ENCODE measurements around the gene OR10K1.

Gene OR10K1

GRCh38 chr1:158445376-158445775 lies 16.3 kb upstream of the OR10K1 start:
- H2BK5ac ChIP-seq (ENCODE audit: low read depth, low read length, poor library complexity, severe bottlenecking) = no peak overlapping the region
- H3K9me3 ChIP-seq (ENCODE audit: control insufficient read depth, low read length) = no peaks in the 10 kb centered on the region
- DNase-seq = no peak
- no peak overlapping the region for H2BK12ac ChIP-seq (ENCODE audit: low read length in 2 of 2)
- no peak overlapping the region for H3K18ac ChIP-seq (ENCODE audit: low read depth in 1 of 2, low read length in 2 of 2)
- H3K4me3 ChIP-seq (ENCODE audit: insufficient read depth in 1 of 2, low read depth in 1 of 2, low read length in 2 of 2) = no peak overlapping the region
- H3K14ac ChIP-seq (ENCODE audit: low read length in 2 of 2) = no peak overlapping the region
- no peak overlapping the region for H3K4ac ChIP-seq (ENCODE audit: low read depth in 1 of 2, low read length in 2 of 2)
- H3K79me1 ChIP-seq (replicated peaks; ENCODE audit: low read length, poor library complexity, severe bottlenecking) = no peaks in the 10 kb centered on the region
- 69% methylated on average over 4 of the region's 4 CpGs for WGBS
- H4K91ac ChIP-seq (ENCODE audit: low read length) = no peak overlapping the region
- no peaks in the 10 kb centered on the region for H3K36me3 ChIP-seq (ENCODE audit: control insufficient read depth in 1 of 2, insufficient read depth in 2 of 2, low read depth in 1 of 2, low read length in 2 of 2)
- no peak overlapping the region for H2AFZ ChIP-seq (ENCODE audit: low read depth, low read length)
- H3K27ac ChIP-seq (ENCODE audit: low read length, poor library complexity, severe bottlenecking) = no peak overlapping the region
- no peak overlapping the region for H2BK15ac ChIP-seq (ENCODE audit: low read depth, poor library complexity, severe bottlenecking)
- H3K9ac ChIP-seq (ENCODE audit: low read length) = no peak overlapping the region
- H2BK120ac ChIP-seq (ENCODE audit: low read depth, low read length) = no peak overlapping the region
- H3K23ac ChIP-seq (ENCODE audit: low read length in 2 of 2) = no peak overlapping the region
- no peaks in the 10 kb centered on the region for H3K4me1 ChIP-seq (ENCODE audit: control insufficient read depth, insufficient read depth, low read depth, low read length)
- H2AK5ac ChIP-seq (ENCODE audit: low read length, severe bottlenecking) = no peak overlapping the region
- H3K27me3 ChIP-seq (ENCODE audit: control insufficient read depth in 1 of 2, insufficient read depth in 1 of 2, low read length in 2 of 2) = no peaks in the 10 kb centered on the region
- H4K8ac ChIP-seq (ENCODE audit: low read length) = no peak overlapping the region
- no peak overlapping the region for H3K4me2 ChIP-seq (ENCODE audit: low read length, poor library complexity, severe bottlenecking)

- Histone ChIP-seq H3K14ac (ENCODE audit: low read length in 2 of 2) (no peak overlapping the region), H2BK5ac (ENCODE audit: low read depth, low read length, poor library complexity, severe bottlenecking) (no peak overlapping the region), H3K18ac (ENCODE audit: low read depth in 1 of 2, low read length in 2 of 2) (no peak overlapping the region), H3K4me3 (ENCODE audit: insufficient read depth in 1 of 2, low read depth in 1 of 2, low read length in 2 of 2) (no peak overlapping the region), H3K9me3 (ENCODE audit: control insufficient read depth, low read length) (peaks cover 9% of the 10 kb centered on the region), H2BK12ac (ENCODE audit: low read length in 2 of 2) (no peak overlapping the region), H3K9ac (ENCODE audit: low read length) (no peak overlapping the region), H3K27me3 (ENCODE audit: control insufficient read depth in 1 of 2, insufficient read depth in 1 of 2, low read length in 2 of 2) (no peaks in the 10 kb centered on the region), H3K4ac (ENCODE audit: low read depth in 1 of 2, low read length in 2 of 2) (no peak overlapping the region), H3K79me1 (replicated peaks; ENCODE audit: low read length, poor library complexity, severe bottlenecking) (no peaks in the 10 kb centered on the region), H2BK15ac (ENCODE audit: low read depth, poor library complexity, severe bottlenecking) (no peak overlapping the region), H2BK120ac (ENCODE audit: low read depth, low read length) (no peak overlapping the region), H4K91ac (ENCODE audit: low read length) (no peak overlapping the region), H3K4me1 (ENCODE audit: control insufficient read depth, insufficient read depth, low read depth, low read length) (no peaks in the 10 kb centered on the region), H2AFZ (ENCODE audit: low read depth, low read length) (no peak overlapping the region), H3K27ac (ENCODE audit: low read length, poor library complexity, severe bottlenecking) (no peak overlapping the region), H3K23ac (ENCODE audit: low read length in 2 of 2) (no peak overlapping the region), H4K8ac (ENCODE audit: low read length) (no peak overlapping the region), H3K36me3 (ENCODE audit: control insufficient read depth in 1 of 2, insufficient read depth in 2 of 2, low read depth in 1 of 2, low read length in 2 of 2) (no peaks in the 10 kb centered on the region), H3K4me2 (ENCODE audit: low read length, poor library complexity, severe bottlenecking) (no peak overlapping the region), H2AK5ac (ENCODE audit: low read length, severe bottlenecking) (no peak overlapping the region)
- DNase-seq = no peak
- WGBS = 54% methylated on average over 1 of the region's 1 CpG
Observed at GRCh38 chr1:158454537-158454936, 7.1 kb upstream of the OR10K1 start.

GRCh38 chr1:158457246-158457645 lies 4.4 kb upstream of the OR10K1 start:
- no peak overlapping the region for H2BK120ac ChIP-seq (ENCODE audit: low read depth, low read length)
- H3K27ac ChIP-seq (ENCODE audit: low read length, poor library complexity, severe bottlenecking) = no peak overlapping the region
- no peak overlapping the region for H2BK5ac ChIP-seq (ENCODE audit: low read depth, low read length, poor library complexity, severe bottlenecking)
- H3K14ac ChIP-seq (ENCODE audit: low read length in 2 of 2) = no peak overlapping the region
- no peak overlapping the region for H3K9ac ChIP-seq (ENCODE audit: low read length)
- H3K18ac ChIP-seq (ENCODE audit: low read depth in 1 of 2, low read length in 2 of 2) = no peak overlapping the region
- no peak overlapping the region for H2BK15ac ChIP-seq (ENCODE audit: low read depth, poor library complexity, severe bottlenecking)
- H3K79me1 ChIP-seq (replicated peaks; ENCODE audit: low read length, poor library complexity, severe bottlenecking) = no peaks in the 10 kb centered on the region
- H3K36me3 ChIP-seq (ENCODE audit: control insufficient read depth in 1 of 2, insufficient read depth in 2 of 2, low read depth in 1 of 2, low read length in 2 of 2) = no peaks in the 10 kb centered on the region
- no peak overlapping the region for H2AFZ ChIP-seq (ENCODE audit: low read depth, low read length)
- no peak overlapping the region for H2BK12ac ChIP-seq (ENCODE audit: low read length in 2 of 2)
- H4K8ac ChIP-seq (ENCODE audit: low read length) = no peak overlapping the region
- no peak overlapping the region for H3K4me3 ChIP-seq (ENCODE audit: insufficient read depth in 1 of 2, low read depth in 1 of 2, low read length in 2 of 2)
- H3K4me2 ChIP-seq (ENCODE audit: low read length, poor library complexity, severe bottlenecking) = no peak overlapping the region
- H3K4me1 ChIP-seq (ENCODE audit: control insufficient read depth, insufficient read depth, low read depth, low read length) = no peaks in the 10 kb centered on the region
- DNase-seq = no peak
- H2AK5ac ChIP-seq (ENCODE audit: low read length, severe bottlenecking) = no peak overlapping the region
- H3K9me3 ChIP-seq (ENCODE audit: control insufficient read depth, low read length) = peaks cover 3% of the 10 kb centered on the region
- H4K91ac ChIP-seq (ENCODE audit: low read length) = no peak overlapping the region
- no peak overlapping the region for H3K4ac ChIP-seq (ENCODE audit: low read depth in 1 of 2, low read length in 2 of 2)
- H3K27me3 ChIP-seq (ENCODE audit: control insufficient read depth in 1 of 2, insufficient read depth in 1 of 2, low read length in 2 of 2) = no peaks in the 10 kb centered on the region
- no peak overlapping the region for H3K23ac ChIP-seq (ENCODE audit: low read length in 2 of 2)

GRCh38 chr1:158458263-158458662 lies 3.4 kb upstream of the OR10K1 start:
- Histone ChIP-seq H3K4me3 (ENCODE audit: insufficient read depth in 1 of 2, low read depth in 1 of 2, low read length in 2 of 2) (no peak overlapping the region), H4K8ac (ENCODE audit: low read length) (no peak overlapping the region), H3K18ac (ENCODE audit: low read depth in 1 of 2, low read length in 2 of 2) (no peak overlapping the region), H3K79me1 (replicated peaks; ENCODE audit: low read length, poor library complexity, severe bottlenecking) (no peaks in the 10 kb centered on the region), H3K9ac (ENCODE audit: low read length) (no peak overlapping the region), H3K27me3 (ENCODE audit: control insufficient read depth in 1 of 2, insufficient read depth in 1 of 2, low read length in 2 of 2) (no peaks in the 10 kb centered on the region), H3K4ac (ENCODE audit: low read depth in 1 of 2, low read length in 2 of 2) (no peak overlapping the region), H3K23ac (ENCODE audit: low read length in 2 of 2) (no peak overlapping the region), H2BK120ac (ENCODE audit: low read depth, low read length) (no peak overlapping the region), H2BK12ac (ENCODE audit: low read length in 2 of 2) (no peak overlapping the region), H3K4me1 (ENCODE audit: control insufficient read depth, insufficient read depth, low read depth, low read length) (no peaks in the 10 kb centered on the region), H3K36me3 (ENCODE audit: control insufficient read depth in 1 of 2, insufficient read depth in 2 of 2, low read depth in 1 of 2, low read length in 2 of 2) (no peaks in the 10 kb centered on the region), H3K14ac (ENCODE audit: low read length in 2 of 2) (no peak overlapping the region), H2AFZ (ENCODE audit: low read depth, low read length) (no peak overlapping the region), H3K4me2 (ENCODE audit: low read length, poor library complexity, severe bottlenecking) (no peak overlapping the region), H3K27ac (ENCODE audit: low read length, poor library complexity, severe bottlenecking) (no peak overlapping the region), H2AK5ac (ENCODE audit: low read length, severe bottlenecking) (no peak overlapping the region), H4K91ac (ENCODE audit: low read length) (no peak overlapping the region), H3K9me3 (ENCODE audit: control insufficient read depth, low read length) (peaks cover under 1% of the 10 kb centered on the region), H2BK15ac (ENCODE audit: low read depth, poor library complexity, severe bottlenecking) (no peak overlapping the region), H2BK5ac (ENCODE audit: low read depth, low read length, poor library complexity, severe bottlenecking) (no peak overlapping the region)
- no peak for DNase-seq

All from mesenchymal stem cell (in vitro differentiated cells and primary cell).